ENCODE data around the gene ASB14. TPM values are rescaled to one million over a fixed set of nuclear protein-coding genes. Genes with fewer than 3 reads are reported as not detected.

The ASB14 gene
- total and polyA plus RNA-seq, 4 donors, result 0.06 to 1.4 (median 0.43) TPM

- Histone ChIP-seq H3K4me1 (ENCODE audit: control insufficient read depth in 5 of 5, insufficient read depth in 5 of 5, low read length in 5 of 5) (peaks cover 0 to 9% (median 0%) of the 10 kb centered on the region in 5 donors), H3K9me3 (ENCODE audit: control insufficient read depth in 4 of 4, insufficient read depth in 3 of 4, low read length in 3 of 4) (no peaks in the 10 kb centered on the region), H3K9ac (ENCODE audit: insufficient read depth in 1 of 2, low read length in 2 of 2) (no peak overlapping the region), H3K36me3 (ENCODE audit: control insufficient read depth in 4 of 4, insufficient read depth in 4 of 4, low read length in 4 of 4) (no peaks in the 10 kb centered on the region), H3K27me3 (ENCODE audit: control insufficient read depth in 3 of 3, insufficient read depth in 3 of 3, low read length in 2 of 3) (no peaks in the 10 kb centered on the region), H3K4me3 (no peak overlapping the region), H3K27ac (ENCODE audit: low read depth in 1 of 2, low read length in 1 of 2) (no peak overlapping the region)
- DNase-seq (peak in 2 of 3 donors; percentile 67 to 68), ATAC-seq (ENCODE audit: insufficient read depth, low FRiP score) (no peak)
- no peak for TF ChIP-seq CTCF (IDR thresholded peaks at IDR 0.05; ENCODE audit: control extremely low read depth, extremely low read depth)
- WGBS, 2 donors, result 51 to 87% methylated on average over 2 of the region's 2 CpGs
Observed at GRCh38 chr3:57221883-57222282, 70.6 kb downstream of the ASB14 start.

Other genes starting within 250 kb of the ASB14 start
- gene SPATA12, start 232.0 kb downstream of the ASB14 start, total RNA-seq, result under 1 TPM in 1 of 2 donors, not detected in 1; 0.15 TPM
- under 1 TPM; 0.08 TPM for gene SPATA12, start 232.0 kb downstream of the ASB14 start, polyA plus RNA-seq
- 1 to 10 TPM; 1.9 to 4.8 TPM for gene IL17RD, start 127.3 kb downstream of the ASB14 start, total RNA-seq
- gene IL17RD, start 127.3 kb downstream of the ASB14 start, polyA plus RNA-seq, result under 1 TPM; 0.22 to 0.25 TPM
- gene HESX1, start 92.7 kb downstream of the ASB14 start, total RNA-seq, result 1 to 10 TPM in 1 of 2 donors, under 1 TPM in 1; 0.89 to 1.9 TPM
- 1 to 10 TPM in 1 of 2 donors, under 1 TPM in 1; 0.76 to 2.9 TPM for gene HESX1, start 92.7 kb downstream of the ASB14 start, polyA plus RNA-seq
- 10 to 100 TPM; 27.0 to 55.2 TPM for gene APPL1, start 65.0 kb downstream of the ASB14 start, total RNA-seq
- 10 to 100 TPM; 10.6 to 13.3 TPM for gene APPL1, start 65.0 kb downstream of the ASB14 start, polyA plus RNA-seq